Measurements from ENCODE around the gene PPARD.

The PPARD gene

GRCh38 chr6:35412102-35412501, 69.7 kb downstream of the PPARD start:
- no peaks in the 10 kb centered on the region for H4K20me1 ChIP-seq (ENCODE audit: insufficient read depth, low read length)
- no peak overlapping the region for H3K4me3 ChIP-seq (ENCODE audit: low read length)
- no peak overlapping the region for H2AFZ ChIP-seq (ENCODE audit: low read depth, low read length)
- H3K27ac ChIP-seq (ENCODE audit: low read length): no peak overlapping the region
- H3K4me1 ChIP-seq (ENCODE audit: low read length): 0 out of 2 replicates have a peak, but pooled peaks cover 3% of the 10 kb centered on the region
- no peaks in the 10 kb centered on the region for H3K36me3 ChIP-seq (replicated peaks; ENCODE audit: low read depth, low read length)
- H3K27me3 ChIP-seq (ENCODE audit: low read depth, low read length): no peaks in the 10 kb centered on the region
- H3K4me2 ChIP-seq (ENCODE audit: low read length): no peak overlapping the region
- no peak overlapping the region for H3K9ac ChIP-seq (ENCODE audit: low read length)
- no peaks in the 10 kb centered on the region for H3K9me3 ChIP-seq (ENCODE audit: insufficient read depth, low read length)
- no peak for TF ChIP-seq EZH2phosphoT487 (IDR thresholded peaks at IDR 0.05; ENCODE audit: low read depth)
- no peak for TF ChIP-seq CTCF (IDR thresholded peaks at IDR 0.05; ENCODE audit: low read depth, low read length)
- H3K79me2 ChIP-seq (ENCODE audit: low read length): no peaks in the 10 kb centered on the region

- Histone ChIP-seq H3K79me2 (ENCODE audit: low read length) (no peaks in the 10 kb centered on the region), H3K27ac (ENCODE audit: low read length) (no peak overlapping the region), H3K36me3 (replicated peaks; ENCODE audit: low read depth, low read length) (no peaks in the 10 kb centered on the region), H3K9me3 (ENCODE audit: insufficient read depth, low read length) (no peaks in the 10 kb centered on the region), H2AFZ (ENCODE audit: low read depth, low read length) (no peak overlapping the region), H3K4me3 (ENCODE audit: low read length) (no peak overlapping the region), H3K4me2 (ENCODE audit: low read length) (no peak overlapping the region), H3K4me1 (ENCODE audit: low read length) (0 out of 2 replicates have a peak, but pooled peaks cover 3% of the 10 kb centered on the region), H3K27me3 (ENCODE audit: low read depth, low read length) (no peaks in the 10 kb centered on the region), H3K9ac (ENCODE audit: low read length) (no peak overlapping the region), H4K20me1 (ENCODE audit: insufficient read depth, low read length) (no peaks in the 10 kb centered on the region)
- TF ChIP-seq CTCF (IDR thresholded peaks at IDR 0.05; ENCODE audit: low read depth, low read length): no peak
- no peak for TF ChIP-seq EZH2phosphoT487 (IDR thresholded peaks at IDR 0.05; ENCODE audit: low read depth)
Measured at GRCh38 chr6:35413911-35414310, 71.6 kb downstream of the PPARD start.

GRCh38 chr6:35415065-35415891, 72.9 kb downstream of the PPARD start:
- peak; percentile 48 for TF ChIP-seq CTCF (IDR thresholded peaks at IDR 0.05; ENCODE audit: low read depth, low read length)
- no peak for TF ChIP-seq EZH2phosphoT487 (IDR thresholded peaks at IDR 0.05; ENCODE audit: low read depth)
- H3K79me2 ChIP-seq (ENCODE audit: low read length): no peaks in the 10 kb centered on the region
- no peaks in the 10 kb centered on the region for H3K9me3 ChIP-seq (ENCODE audit: insufficient read depth, low read length)
- H2AFZ ChIP-seq (ENCODE audit: low read depth, low read length): no peak overlapping the region
- no peak overlapping the region for H3K4me2 ChIP-seq (ENCODE audit: low read length)
- no peak overlapping the region for H3K27ac ChIP-seq (ENCODE audit: low read length)
- H4K20me1 ChIP-seq (ENCODE audit: insufficient read depth, low read length): no peaks in the 10 kb centered on the region
- no peaks in the 10 kb centered on the region for H3K36me3 ChIP-seq (replicated peaks; ENCODE audit: low read depth, low read length)
- 0 out of 2 replicates have a peak, but pooled peaks cover 3% of the 10 kb centered on the region for H3K4me1 ChIP-seq (ENCODE audit: low read length)
- no peak overlapping the region for H3K4me3 ChIP-seq (ENCODE audit: low read length)
- no peaks in the 10 kb centered on the region for H3K27me3 ChIP-seq (ENCODE audit: low read depth, low read length)
- H3K9ac ChIP-seq (ENCODE audit: low read length): no peak overlapping the region

GRCh38 chr6:35417979-35418661, 75.8 kb downstream of the PPARD start:
- Histone ChIP-seq H3K36me3 (replicated peaks; ENCODE audit: low read depth, low read length) (no peaks in the 10 kb centered on the region), H3K9me3 (ENCODE audit: insufficient read depth, low read length) (no peaks in the 10 kb centered on the region), H2AFZ (ENCODE audit: low read depth, low read length) (no peak overlapping the region), H3K79me2 (ENCODE audit: low read length) (no peaks in the 10 kb centered on the region), H3K27ac (ENCODE audit: low read length) (no peak overlapping the region), H3K4me3 (ENCODE audit: low read length) (no peak overlapping the region), H3K27me3 (ENCODE audit: low read depth, low read length) (no peaks in the 10 kb centered on the region), H3K9ac (ENCODE audit: low read length) (no peak overlapping the region), H3K4me2 (ENCODE audit: low read length) (no peak overlapping the region), H3K4me1 (ENCODE audit: low read length) (no peaks in the 10 kb centered on the region), H4K20me1 (ENCODE audit: insufficient read depth, low read length) (no peaks in the 10 kb centered on the region)
- TF ChIP-seq CTCF (IDR thresholded peaks at IDR 0.05; ENCODE audit: low read depth, low read length): no peak
- TF ChIP-seq EZH2phosphoT487 (IDR thresholded peaks at IDR 0.05; ENCODE audit: low read depth): no peak
